NT2/D1 (cell line): Measurements from ENCODE around the gene ATG12.
A peak's percentile ranks its signal among the peaks of the same experiment; 100 is the strongest.

Experiments used
- DNase-seq: peaks from one replicate; pipeline ENCODE4 v3.0.0-alpha.2; 2011; ENCODE audit warnings: low read depth, low spot score
- H3K27me3 ChIP-seq: 2 replicates; pipeline ENCODE4 v1.6.0; 2011; ENCODE audit warnings: mild to moderate bottlenecking; ENCODE audit not compliant: insufficient read length, insufficient read depth
- H3K36me3 ChIP-seq: 2 replicates; pipeline ENCODE4 v1.6.1; 2011; ENCODE audit warnings: mild to moderate bottlenecking, low read length, mixed read lengths; ENCODE audit not compliant: insufficient read depth, insufficient read length
- H3K4me1 ChIP-seq: 2 replicates; pipeline ENCODE4 v1.5.1; 2011; ENCODE audit not compliant: insufficient read depth, insufficient read length
- H3K4me3 ChIP-seq: 2 replicates; pipeline ENCODE4 v1.5.1; 2011; ENCODE audit warnings: low read depth; ENCODE audit not compliant: insufficient read length
- H3K9ac ChIP-seq: 2 replicates; pipeline ENCODE4 v1.6.0; 2011; ENCODE audit warnings: low read depth; ENCODE audit not compliant: insufficient read length
- H3K9me3 ChIP-seq: 2 replicates; pipeline ENCODE4 v1.5.1; 2011; ENCODE audit warnings: mild to moderate bottlenecking, low read length; ENCODE audit not compliant: insufficient read depth
- SUZ12 ChIP-seq: IDR thresholded peaks from 2 replicates; pipeline ENCODE4 v1.6.1; 2011; ENCODE audit not compliant: insufficient read length, insufficient read depth; ENCODE audit errors: extremely low read depth
- YY1 ChIP-seq: IDR thresholded peaks from 2 replicates; pipeline ENCODE4 v1.6.1; 2011; ENCODE audit not compliant: insufficient read length, insufficient read depth
- ZNF274 ChIP-seq: IDR thresholded peaks from 2 replicates; pipeline ENCODE4 v1.6.1; 2011; ENCODE audit warnings: mild to moderate bottlenecking, low read depth, low read length

ATG12 gene

DNA sequence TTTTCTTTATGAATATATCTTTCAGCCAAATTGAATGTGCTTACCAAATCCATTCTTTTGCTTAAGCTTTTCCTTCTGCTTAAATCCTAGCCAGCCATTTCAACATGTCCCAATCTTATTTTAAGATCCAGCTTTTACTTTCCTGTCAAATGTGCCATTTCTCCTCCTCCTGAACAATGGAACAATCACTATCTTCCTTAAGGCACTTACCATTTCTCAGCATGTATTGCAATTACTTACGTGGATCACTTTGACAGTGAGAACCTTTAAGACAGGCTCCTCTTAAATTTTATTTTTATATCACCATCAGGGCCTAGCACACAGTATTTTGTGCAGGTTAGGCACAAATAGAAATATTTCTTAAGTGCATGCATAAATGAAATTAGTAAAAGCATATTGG, 20.5 kb downstream of the ATG12 start:
- H3K9ac ChIP-seq, result no peak overlapping the region
- H3K4me1 ChIP-seq, result no peaks in the 10 kb centered on the region
- TF ChIP-seq ZNF274 (no peak), SUZ12 (no peak), YY1 (no peak)
- no peaks in the 10 kb centered on the region for H3K36me3 ChIP-seq
- DNase-seq, result no peak
- H3K4me3 ChIP-seq, result no peak overlapping the region
- peaks cover 12% of the 10 kb centered on the region for H3K27me3 ChIP-seq
- H3K9me3 ChIP-seq, result no peaks in the 10 kb centered on the region

DNA sequence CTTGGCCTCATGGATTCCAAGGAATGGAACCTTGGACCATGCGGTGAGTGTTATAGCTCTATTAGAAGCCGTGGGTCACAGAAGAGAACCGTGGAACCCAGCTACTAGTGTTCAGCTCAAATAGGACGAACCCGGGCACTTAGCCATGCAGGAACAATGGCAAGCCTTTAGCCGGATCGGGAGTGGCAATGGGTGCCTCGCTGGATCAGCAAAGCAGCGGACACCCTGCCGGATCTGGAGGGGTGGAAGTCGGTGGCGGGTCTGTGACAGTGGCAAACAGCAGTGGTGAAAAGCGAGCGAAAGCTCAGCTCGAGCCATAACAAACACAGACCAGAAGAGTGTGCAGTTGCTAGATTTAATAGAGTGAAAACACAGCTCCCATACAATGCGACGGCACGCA, 22.5 kb downstream of the ATG12 start:
- Histone ChIP-seq H3K36me3 (no peaks in the 10 kb centered on the region), H3K9ac (no peak overlapping the region), H3K4me1 (no peaks in the 10 kb centered on the region), H3K4me3 (no peak overlapping the region), H3K9me3 (no peaks in the 10 kb centered on the region), H3K27me3 (peaks cover 32% of the 10 kb centered on the region)
- DNase-seq, result no peak
- TF ChIP-seq SUZ12 (no peak), YY1 (no peak), ZNF274 (no peak)

DNA sequence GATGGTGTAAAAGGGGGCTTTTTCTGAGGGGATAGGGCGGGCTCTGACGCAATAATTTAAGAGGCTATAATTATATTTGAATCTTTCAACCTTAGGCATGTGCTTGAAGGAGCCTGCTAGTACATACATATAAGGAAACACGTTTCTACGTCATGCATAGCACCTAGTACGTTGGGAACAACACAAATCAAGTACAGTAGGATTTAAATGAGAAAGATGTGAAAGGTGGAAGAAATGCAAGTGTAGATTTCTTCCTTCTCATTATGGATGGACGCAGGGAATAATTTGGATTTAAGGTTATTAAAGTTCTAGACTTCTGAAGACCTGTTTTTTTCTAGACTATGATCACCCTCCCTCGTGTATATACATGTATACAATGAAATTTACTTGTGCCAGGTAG, 24.0 kb downstream of the ATG12 start:
- Histone ChIP-seq H3K4me1 (no peaks in the 10 kb centered on the region), H3K27me3 (peaks cover 33% of the 10 kb centered on the region), H3K9me3 (no peaks in the 10 kb centered on the region), H3K4me3 (no peak overlapping the region), H3K36me3 (no peaks in the 10 kb centered on the region), H3K9ac (no peak overlapping the region)
- no peak for TF ChIP-seq ZNF274
- no peak for TF ChIP-seq YY1
- no peak for TF ChIP-seq SUZ12
- no peak for DNase-seq

DNA sequence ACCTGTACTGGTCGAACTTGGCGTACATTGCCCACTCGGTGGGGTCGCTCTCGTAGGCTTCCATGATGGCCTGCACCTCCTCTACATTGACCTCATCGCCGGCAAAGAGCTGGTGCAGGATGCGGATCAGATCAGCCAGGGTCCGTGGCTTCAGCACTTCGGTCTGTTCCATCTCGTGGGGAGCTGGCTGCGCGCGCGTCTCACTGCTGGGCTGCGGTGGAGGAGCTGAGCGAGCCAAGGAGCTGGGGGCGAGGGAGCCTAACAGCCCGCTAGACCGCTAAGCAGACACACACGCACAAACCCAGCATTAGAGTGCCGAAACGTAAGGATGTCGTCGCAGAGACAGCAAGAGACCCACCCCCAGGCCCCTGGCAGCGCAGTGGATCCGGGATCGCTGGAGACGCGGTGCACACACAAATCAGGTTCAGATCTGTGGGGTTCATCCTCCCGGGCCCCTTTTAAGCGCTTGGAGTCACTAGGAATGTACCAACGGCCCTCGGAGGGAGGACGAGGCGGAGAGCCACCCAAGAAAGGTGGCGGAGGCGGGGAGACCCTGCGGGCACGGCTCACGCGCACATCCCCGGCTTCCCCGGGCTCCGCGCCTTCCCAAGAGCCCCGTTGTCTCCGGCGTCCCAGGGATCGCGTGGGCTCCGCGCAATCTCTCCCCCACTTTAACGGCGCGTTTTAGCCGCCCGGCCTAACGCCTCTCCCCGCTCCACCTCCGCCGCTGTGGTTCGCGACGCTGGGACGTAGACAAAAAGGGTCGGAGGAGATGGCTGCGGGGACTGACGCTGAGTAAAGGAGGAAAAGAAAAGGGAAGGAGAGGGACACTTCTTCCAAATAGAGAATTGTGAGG, 24.9 kb downstream of the ATG12 start, which contains the start of gene CDO1:
Gene CDO1, minus strand, starts transcription at position 434 of the 856 bp plus-strand sequence. Its CDS starts 262 bp downstream, at position 172.
- Histone ChIP-seq H3K4me3 (peak within 1 kb of the TSS; percentile 83), H3K9me3 (no peaks in the 10 kb centered on the region), H3K36me3 (no peaks in the 10 kb centered on the region), H3K4me1 (no peaks in the 10 kb centered on the region), H3K27me3 (peaks cover 33% of the 10 kb centered on the region), H3K9ac (peak within 1 kb of the TSS; percentile 86)
- no peak for TF ChIP-seq ZNF274
- TF ChIP-seq SUZ12, result no peak
- TF ChIP-seq YY1, result no peak
- DNase-seq, result no peak

DNA sequence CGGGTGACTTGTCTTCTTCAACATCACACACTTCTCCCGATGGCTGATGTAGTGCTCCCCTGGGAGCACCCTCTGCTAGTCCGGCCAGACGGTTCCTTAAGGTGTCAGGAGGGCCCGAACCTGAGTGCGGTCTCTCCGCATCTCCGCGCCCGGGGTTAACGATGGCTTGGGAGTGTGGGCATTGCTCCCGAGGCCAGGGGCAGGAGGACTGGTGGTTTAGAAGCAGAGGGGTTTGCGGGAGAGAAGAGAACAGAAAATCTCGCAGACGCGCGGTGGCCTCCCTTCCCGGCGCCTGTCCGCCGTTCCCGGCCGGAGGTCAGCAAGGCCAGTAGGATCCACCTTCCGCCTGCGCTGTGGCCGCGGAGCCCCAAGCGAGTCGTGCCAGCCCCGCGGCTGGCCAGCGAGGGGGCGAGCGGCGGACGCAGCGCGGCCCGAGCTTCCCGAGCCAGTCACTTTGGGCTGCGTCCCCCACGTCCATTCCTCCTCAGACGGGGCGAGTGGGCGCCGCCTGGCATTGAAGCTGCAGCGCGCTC, 25.6 kb downstream of the ATG12 start:
- Histone ChIP-seq H3K9ac (peak overlapping the region; percentile 86), H3K9me3 (no peaks in the 10 kb centered on the region), H3K4me3 (peak overlapping the region; percentile 83), H3K36me3 (no peaks in the 10 kb centered on the region), H3K4me1 (no peaks in the 10 kb centered on the region), H3K27me3 (peaks cover 33% of the 10 kb centered on the region)
- TF ChIP-seq YY1, result no peak
- TF ChIP-seq ZNF274, result no peak
- no peak for TF ChIP-seq SUZ12
- DNase-seq, result no peak

DNA sequence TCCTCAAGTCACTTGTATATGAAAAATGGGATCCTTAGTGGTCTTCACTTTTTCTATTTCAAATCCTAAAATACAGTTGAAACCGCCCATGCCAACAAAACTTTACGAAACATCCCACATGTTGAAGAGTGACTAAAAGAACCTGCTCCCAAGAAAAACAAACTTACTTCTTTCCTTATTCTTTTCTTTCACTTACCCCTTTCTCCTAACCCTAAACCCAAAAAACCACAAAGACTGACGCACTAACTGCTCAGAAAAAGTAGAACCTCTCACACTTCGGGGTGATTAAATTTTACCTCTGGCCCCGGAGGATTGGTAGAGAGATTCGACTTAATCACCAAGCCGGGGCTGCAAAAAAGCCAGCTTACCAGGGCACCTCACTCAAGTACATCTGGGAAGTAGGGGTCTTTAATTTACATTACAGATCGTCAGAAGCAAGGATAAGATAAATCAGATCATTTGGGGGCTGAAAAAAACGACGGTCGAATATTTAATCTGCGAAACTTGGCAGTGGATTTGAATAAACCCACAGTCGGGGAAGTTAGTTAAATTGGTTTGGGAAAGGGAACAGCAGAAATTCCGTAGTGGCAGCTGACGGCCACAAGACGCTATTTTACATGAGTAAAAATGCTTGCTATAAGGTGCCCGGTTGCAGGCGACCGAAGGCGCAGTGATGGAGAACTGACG, 26.2 kb downstream of the ATG12 start:
- H3K4me1 ChIP-seq, result no peaks in the 10 kb centered on the region
- H3K9ac ChIP-seq, result peak overlapping the region; percentile 86
- DNase-seq, result no peak
- H3K4me3 ChIP-seq, result peak overlapping the region; percentile 83
- H3K27me3 ChIP-seq, result peaks cover 33% of the 10 kb centered on the region
- H3K9me3 ChIP-seq, result no peaks in the 10 kb centered on the region
- H3K36me3 ChIP-seq, result no peaks in the 10 kb centered on the region
- TF ChIP-seq SUZ12, result no peak
- no peak for TF ChIP-seq YY1
- no peak for TF ChIP-seq ZNF274

DNA sequence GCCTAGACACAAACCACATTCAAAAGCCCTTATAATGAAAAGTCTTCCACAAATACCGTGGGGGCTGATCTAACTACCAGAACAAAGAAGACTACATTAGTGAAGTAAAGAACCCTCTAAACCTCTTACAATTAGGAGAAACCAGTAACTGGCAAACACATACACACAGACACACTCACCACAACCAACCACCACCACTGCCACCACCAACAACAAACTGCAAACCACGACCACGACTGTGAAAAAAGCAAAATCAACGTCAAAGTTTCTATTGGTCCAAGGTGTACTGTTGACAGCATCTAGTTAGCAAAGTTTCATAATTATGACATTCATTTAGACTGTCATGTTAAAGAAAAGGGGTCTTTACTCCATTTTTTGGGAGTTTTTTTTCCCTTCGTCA, 27.6 kb downstream of the ATG12 start:
- no peaks in the 10 kb centered on the region for H3K4me1 ChIP-seq
- H3K9ac ChIP-seq, result no peak overlapping the region
- TF ChIP-seq YY1 (no peak), SUZ12 (no peak), ZNF274 (no peak)
- H3K4me3 ChIP-seq, result no peak overlapping the region
- no peak for DNase-seq
- no peaks in the 10 kb centered on the region for H3K9me3 ChIP-seq
- H3K27me3 ChIP-seq, result peaks cover 33% of the 10 kb centered on the region
- no peaks in the 10 kb centered on the region for H3K36me3 ChIP-seq
